AG20443 (cell line): ENCODE results near the gene PDSS2.

ENCODE experiments used
- DNase-seq: peaks from one replicate; pipeline ENCODE4 v3.0.0; 2012; ENCODE audit warnings: low spot score, mixed read lengths

Gene PDSS2

DNA sequence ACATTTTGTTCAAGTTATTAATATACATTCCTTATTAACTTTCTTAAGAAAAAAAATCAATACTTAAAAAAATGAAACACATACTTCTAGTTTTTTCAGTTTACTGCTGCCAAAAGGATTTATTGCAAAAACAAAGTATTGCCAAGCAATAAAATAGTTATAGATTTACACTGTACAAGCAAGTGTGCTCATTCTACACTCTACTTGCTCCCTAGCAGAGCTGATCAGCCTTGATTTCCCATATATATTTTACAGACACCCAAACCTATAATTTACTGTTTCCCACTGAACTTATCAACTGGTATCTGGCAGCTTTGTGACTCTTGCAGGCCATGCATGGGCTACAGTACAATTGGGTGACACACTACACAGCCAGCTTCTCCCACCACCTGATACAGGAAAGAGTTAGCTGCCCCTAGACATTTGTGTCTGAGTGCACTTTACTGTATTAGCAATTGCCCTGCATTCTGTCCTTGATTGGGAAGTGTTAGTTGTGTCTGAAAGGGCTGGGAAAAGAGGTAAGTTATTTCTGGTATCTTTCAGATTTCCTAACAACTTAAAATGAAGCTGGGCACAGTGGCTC is 188.1 kb downstream of the PDSS2 start:
- DNase-seq: no peak

DNA sequence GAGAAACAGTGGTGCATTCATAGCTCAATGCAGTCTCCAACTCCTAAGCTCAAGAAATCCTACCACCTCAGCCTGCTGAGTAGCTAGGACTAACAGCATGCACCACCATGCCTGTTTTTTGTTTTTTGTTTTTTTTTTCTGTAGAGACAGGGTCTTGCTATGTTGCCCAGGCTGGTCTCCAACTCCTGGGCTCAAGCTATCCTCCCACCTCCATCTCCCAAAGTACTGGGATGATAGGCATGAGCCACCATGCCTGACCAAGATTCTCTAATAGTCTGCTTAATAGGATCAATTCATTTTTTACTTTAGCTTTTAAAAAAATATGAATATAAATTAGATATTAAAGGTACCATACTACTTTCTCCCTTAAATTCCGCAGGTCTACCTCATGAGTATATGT is 191.7 kb downstream of the PDSS2 start:
- DNase-seq: no peak

DNA sequence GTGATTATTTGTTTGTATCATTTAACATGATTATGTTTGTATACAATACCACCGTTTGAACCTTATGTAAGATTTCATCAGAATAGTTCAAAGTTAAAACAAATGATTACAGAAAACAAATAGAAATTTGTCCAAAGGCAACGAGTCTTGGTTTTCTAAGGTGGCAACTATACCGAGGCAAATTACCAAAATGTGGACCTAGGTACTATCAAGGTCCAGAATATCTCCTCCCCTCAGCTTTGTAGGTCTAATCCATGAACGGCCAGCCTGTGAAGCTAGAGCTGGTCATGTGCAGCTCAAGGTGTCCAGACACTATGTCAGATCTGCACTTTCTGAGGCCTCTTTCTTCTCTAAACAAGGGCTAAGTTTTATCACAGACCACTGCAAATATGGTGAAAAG is 192.4 kb downstream of the PDSS2 start:
- no peak for DNase-seq

DNA sequence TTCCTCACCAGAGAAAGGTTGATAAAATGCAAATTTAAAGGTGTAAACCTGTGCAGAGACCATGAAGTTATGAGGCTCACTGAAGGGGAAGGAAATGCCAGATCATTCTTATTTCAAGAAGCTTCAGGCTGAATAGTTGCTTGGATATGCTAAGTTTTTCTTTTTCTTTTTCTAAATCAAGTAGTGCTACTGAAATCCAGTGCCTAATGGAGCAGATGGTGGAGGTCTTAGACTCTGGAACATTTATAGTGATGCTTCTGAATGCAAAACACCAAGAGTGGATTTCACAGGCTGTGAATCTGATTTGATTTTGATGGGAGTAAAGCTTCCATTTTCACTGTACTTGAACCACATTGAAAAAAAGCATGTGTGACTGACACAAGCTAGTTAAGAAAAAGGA is 192.8 kb downstream of the PDSS2 start:
- no peak for DNase-seq

DNA sequence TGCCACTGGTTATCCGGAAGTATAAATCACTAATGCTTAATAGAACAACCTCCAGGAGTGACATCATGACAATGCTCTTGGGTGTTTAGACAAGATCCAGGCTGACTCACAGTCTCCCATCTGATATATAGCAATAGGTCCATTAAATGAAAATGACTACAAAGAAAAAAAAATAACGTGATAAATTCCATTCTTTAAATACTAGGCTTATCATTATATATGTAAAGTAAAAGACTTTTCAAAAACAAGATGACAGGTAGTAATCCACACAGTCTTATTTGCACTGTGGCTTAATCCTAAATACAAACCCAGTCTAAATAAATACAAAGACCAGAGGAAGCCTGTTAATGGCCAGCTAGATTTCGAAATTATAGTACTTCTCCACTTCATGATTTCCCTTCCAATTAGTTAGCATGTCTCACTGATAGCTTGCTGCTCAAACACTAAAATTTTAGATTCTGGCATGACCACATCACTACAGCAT is 195.0 kb downstream of the PDSS2 start:
- no peak for DNase-seq

DNA sequence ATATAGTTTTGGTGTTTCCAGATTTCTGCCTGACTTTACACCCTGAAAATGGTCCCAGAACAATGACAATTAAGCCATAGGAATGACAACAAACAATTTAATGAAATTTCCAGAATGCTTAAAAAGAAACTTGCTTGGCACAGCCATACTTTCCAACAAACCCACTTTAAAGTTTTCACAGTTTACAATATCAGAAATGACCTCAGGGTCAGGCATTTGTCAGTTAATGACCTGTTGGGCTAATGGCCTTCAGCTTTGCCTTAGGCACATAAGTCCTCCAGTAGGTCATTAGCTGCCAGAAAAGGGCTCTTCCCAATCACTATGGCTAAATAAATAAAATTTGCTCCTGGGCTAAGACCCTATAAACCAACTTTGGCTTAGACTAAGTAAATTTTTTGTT is 199.4 kb downstream of the PDSS2 start:
- no peak for DNase-seq

DNA sequence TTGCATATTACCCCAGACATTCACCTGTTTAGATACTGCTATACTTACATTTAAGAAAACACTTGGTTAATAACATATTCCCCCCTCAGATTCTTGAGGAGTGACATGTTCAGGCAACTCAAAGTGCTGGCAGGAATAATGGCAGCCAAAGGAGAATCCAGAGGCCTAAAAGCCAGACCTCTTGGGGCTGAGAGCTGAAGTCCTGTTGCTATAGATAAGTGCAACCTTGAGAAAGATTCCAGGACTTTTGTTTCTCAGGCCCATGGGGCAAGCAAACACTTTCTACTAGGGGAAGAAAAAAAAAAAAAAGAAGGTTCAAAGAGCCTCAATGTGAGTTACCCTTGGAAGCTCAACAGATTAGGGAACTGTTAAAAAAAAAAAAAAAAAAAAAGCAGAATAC is 211.2 kb downstream of the PDSS2 start:
- DNase-seq: no peak

DNA sequence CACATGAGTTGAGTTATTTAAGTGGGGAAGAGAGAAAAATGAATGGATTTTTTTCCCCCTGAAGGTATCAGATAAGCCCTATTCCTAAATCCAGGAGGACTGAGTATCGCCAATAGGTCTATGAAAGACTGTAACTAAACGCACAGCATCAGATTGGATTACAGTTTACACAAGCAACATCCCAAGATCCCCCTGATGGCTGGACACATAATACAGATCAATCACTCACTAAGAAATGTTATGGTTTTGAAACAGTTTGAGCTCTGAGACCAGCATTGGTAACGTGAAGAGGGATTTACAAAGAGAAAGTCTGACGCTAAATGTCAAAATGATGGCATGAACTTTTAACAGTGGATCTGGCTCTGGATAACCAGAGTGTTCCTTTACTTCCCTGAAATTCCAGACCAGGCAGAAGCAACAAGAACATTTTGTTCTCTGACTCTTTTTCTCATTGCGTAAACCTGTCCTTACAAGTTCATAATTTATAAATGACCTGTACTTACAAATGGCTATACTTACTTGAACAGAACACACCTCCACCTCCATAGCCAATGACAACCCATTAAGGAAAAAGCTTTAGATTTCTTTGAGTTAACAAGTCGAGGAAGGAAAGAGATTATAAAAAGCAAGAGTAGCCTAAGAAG is 212.3 kb downstream of the PDSS2 start:
- DNase-seq: no peak

DNA sequence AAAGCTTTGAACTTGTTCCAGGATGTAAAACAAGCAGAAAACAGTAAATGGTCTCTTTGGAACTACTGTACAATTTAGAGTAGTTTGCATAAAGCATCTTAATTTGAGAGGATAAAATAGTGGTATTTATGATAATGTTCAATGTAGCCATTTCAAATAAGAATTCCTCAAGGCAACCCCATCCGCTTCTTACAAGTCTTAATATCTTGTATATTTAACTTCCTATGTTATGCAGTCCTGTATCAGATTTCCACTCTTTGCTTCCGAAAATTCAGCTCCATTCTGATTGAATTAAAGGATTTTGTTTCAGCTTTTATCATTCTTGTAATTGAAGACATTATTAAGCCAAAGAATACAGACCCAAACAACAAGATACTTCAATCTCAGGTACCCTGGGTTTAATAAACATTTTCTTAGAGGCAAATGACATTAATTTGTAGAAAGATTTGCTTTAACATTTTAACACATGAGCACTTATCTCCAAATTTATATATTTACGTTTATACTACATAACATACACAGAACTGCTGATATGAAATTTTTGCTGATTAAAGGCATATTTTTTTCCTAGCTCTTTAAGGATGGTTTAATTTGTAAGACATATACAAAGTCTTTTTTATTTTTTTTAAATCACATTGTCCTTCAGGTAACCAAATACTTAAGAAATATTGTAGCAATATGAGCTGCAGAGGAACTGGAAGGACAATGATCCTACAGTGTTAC is 213.0 kb downstream of the PDSS2 start:
- no peak for DNase-seq

DNA sequence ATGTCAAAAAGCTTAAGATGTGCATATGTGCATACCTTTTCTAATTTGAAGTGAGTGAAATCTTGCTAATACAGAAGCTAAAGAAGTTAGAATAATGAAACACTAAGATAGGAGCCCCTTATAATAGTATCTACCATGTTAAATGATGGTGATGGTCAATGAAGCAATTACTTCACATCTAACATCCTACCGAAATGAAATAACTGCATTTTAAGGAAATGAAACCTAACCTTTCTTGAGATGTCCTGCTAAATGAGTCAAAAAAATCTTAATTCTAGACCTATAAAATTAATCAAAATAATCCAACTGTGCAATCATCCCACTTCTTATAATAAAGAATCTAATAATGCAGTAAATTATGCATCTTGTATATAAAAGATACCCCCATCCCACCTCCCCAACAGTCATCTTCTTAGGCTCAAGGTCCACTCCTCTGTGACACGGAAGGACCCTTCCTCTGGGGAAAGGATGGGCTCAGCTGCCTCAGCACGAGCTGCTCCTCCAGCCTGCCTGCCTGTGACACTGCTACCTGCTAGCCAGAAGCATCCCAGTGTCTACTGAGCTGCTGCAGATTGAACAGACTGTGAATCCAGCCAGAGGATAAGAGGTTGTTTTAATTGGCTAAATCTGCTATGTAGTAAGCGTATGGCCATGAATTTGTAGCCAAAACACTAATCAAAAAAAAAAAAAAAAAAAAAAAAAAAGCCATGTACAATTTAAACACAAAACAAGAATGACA is 214.5 kb downstream of the PDSS2 start:
- no peak for DNase-seq

DNA sequence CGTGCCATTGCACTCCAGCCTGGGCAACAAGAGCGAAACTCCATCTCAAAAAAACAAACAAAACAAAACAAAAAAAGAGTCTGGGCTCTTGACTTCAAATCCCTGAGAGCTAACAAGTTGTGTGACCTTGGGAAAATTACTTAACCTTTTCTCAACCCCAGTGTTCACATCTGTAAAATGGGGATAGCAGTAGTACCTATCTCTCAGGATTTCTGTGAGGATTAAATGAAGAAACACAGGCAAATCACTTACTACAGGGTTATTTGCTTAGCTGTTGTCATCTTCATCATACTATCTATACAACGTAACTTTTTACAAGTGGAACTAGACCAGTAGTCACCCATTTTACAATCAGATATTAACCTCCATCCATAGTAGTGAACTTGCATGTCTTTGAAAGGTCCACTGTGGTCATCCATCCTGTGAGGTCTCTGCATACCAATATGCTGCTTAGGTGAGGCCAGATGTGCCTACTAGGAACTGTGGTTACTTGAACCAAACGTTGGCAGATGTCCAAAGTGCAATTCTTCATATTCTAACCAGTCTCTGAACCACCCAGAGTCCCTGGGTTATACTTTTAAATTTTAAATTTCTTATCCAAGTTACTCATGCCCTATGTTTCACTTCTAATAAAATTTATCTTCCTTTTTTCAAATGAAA is 215.2 kb downstream of the PDSS2 start:
- no peak for DNase-seq

DNA sequence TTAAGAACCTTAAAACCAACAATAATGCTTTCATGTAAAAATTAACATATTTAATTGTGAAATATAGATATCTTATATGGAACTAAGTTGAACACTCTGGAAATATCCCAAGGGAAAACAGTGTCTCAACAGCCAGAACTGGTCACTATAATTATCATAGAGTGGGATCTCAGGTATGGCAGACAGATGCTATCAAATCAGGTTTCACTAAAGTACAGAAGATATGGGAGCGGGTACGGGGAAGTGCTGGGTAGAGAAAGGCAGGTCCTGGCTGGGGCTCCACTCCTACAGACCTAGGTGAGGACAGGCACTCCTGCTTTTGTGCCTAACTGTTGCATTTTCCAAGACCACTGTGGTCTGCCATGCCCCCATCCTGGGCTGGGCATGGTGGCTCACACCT is 215.9 kb downstream of the PDSS2 start:
- no peak for DNase-seq

DNA sequence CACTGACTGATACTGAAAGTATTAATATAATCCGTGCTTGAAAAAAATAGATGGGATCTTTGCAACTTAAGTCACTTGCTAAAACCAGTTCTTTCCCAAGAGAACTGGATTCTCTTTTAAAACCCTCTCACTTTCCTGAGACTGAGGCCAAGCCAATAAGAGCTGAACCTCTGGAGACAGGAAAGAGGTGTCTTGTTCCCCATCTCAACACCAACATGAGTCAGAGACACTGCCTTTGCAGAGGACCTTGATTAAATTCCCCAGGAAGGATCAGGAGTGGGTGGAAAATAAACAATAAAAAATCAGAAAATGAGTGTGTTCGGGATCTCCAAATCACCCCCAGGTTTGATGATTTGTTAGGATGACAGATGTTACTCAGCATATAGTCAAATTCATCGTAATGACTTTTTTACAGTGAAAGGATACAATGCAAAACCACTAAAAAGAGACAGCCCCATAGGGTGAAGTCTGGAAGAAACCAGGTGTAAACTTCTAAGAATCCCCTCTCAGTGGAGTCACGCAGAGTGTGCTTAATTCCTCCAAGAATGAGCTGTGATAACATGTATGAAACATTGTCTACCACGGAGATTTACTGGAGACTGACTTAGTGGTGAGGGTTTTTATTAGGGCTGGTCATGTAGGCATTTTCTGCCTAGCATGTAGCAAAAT is 221.2 kb downstream of the PDSS2 start:
- DNase-seq: no peak

DNA sequence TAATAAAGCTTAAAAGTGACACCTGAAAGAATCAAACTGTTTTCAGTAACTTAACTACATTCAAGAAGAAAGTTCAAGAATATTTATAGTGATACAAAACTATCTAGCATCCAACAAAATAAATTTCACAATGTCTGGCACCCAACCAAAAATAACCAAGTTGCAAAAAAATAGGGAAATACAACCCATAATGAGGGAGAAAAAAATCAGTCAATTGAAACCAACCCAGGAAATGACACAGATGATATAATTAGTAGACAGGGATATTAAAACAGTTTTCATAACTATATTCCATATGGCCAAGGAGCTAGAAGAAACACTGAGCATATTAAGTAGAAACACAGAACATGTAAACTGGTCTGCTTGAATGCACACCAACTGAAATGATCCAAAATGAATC is 223.9 kb downstream of the PDSS2 start:
- DNase-seq: no peak

DNA sequence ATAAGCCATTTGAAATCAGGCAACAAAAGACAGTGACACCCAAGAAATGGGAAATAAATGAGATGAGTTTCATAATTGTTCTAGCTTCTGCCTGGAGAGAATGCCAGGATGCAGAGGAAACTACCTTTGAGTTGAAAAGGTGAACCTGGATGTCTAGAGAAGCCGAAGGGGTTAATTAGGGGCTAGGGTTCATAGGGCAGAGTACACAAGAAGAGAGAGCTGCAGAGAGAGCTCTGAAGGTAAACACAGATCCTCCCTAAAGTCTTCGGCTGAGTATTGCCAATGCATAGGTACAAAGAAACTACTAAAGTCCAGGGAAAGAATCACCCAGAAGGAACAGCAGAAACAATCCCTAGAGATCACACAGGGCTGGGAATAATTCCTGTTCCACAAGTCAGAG is 224.4 kb downstream of the PDSS2 start:
- DNase-seq: no peak

DNA sequence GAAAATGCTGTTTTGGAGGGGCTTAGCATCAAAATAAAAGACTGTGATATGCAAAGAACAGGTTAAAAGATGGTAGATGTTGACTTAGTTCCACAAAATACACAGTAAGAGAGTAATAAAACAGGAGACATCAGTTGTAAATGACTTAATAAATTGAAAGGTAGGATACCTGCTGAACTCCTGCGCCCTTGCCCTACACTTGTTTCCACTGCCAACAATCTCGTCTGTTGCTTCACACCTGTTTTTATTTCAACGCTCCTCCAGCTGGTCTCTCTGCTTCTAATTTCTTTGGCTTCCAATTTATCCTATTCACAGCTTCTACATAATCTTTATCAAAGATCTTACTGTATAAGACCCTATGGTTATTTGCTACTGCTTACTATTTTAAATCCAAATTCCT is 228.1 kb downstream of the PDSS2 start:
- no peak for DNase-seq

DNA sequence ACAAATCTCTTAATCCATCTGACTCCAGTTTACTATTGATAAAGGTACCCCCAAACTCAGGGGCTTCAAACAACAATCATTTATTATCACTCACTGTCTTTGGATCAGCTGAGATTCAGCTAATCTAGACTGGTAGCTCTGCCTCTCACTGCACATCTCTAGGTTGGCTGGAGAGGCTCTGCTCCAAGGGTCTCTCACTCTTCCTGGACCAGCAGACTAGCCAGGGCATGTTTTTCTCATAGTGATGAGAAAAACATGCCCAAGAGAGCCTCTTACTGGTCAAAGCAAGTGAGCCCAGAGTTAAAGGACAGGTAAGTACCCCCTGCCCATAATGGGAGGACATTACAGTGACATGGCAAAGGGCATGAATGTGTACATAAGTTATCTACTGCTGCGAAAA is 228.9 kb downstream of the PDSS2 start:
- no peak for DNase-seq

DNA sequence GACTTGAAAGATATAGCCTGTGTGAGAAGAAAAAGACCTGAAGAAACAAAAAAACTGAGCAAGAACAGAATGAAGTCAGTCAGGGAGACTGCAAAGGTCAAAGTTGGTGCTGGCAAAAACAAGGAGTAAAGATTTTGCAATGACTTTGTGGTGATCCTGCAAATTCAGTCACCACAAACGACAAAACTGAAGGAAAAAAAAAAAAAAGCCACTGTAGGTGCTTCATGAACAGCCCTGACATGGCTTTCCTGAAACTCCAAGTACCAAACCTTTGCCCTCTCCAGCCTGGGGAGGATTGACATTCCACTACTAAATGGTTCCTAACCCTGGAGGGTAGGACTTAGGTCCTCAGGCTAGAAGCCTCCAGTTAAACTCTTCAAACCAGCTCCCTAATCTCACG is 229.3 kb downstream of the PDSS2 start:
- DNase-seq: no peak

DNA sequence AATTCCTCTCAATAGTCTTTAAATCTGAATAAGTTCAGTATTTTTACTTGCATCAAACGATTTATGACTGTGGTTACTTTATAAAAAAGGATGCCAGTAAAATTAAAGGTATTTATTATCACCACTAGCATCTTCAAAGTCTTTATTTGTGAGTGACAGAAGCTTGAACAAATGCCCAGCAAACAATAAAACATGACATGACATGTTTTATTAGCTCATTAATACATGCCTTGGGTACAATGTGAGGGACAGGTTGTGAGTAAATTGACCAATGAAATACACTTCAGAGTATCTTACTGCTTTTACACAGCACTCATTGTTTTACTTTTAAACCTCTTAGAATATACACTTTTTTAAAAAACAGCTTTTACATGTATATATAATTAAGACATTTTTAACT is 230.6 kb downstream of the PDSS2 start:
- no peak for DNase-seq

DNA sequence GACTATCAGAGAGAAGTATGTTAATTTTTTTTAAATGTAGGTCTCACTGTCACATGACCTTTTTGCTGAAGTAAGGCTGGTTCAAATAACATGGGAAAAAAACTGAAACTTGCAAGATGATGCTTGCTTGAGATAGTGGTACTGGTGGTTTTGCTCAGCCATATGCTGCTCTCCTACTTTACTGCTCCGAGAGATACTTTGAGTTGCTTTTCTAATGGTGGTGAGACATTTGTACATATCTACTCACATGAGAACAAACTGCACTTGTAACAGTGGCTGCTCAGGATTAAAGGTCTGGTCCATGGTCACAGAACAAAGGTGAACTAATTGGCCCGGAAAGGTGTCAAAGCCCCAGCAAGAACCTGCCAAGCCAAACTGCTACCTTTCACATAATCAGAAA is 237.8 kb downstream of the PDSS2 start:
- DNase-seq: no peak

DNA sequence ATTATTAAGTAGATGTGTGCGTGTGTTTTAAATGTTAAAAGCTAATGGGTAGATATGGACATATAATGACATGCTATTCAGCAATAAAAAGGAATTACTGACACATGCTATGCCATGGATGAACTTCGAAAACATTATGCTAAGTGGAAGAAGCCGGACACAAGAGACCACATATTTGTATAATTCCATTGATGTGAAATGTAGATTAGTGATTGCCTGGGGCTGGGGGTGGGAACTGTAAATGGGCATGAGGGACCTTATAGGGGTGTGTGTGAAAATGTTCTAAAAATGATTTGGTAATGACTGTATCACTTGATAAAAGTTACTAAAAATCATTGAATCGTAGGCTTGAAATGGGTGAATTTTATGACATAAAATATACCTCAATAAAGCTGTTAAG is 239.5 kb downstream of the PDSS2 start:
- no peak for DNase-seq

DNA sequence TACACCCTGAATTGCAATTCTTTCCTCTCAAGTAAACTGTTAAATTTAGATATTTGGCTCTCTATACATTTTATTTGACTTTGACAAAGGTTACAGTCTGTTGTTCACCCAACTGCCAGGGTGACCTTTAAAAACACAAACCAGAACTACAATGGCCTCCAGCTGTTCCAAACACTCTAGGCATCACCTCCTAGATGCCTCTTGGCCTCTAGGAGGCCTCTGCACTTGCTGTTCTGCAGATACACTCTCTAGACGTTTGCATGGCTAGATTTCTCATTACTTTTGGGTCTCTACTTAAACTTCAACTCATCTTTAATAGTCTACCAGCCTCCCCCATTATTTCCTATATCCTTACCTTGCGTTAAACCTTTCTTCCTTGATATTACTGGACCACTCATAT is 241.2 kb downstream of the PDSS2 start:
- no peak for DNase-seq
